Stimulated activated CD8-positive, alpha-beta memory T cell treated with anti-CD3 and anti-CD28 coated beads, Interleukin-12 subunit alpha, Interleukin-12 subunit beta, amount 100 ng/mL, for 4 hours (primary cell): Measurements from ENCODE around the gene SLC38A9.

Experiments
- DNase-seq: peaks from one replicate; pipeline ENCODE4 v3.0.0-alpha.2; 2020; ENCODE audit warnings: low read depth

The SLC38A9 gene

GRCh38 chr5:55649963-55650362, 62.2 kb downstream of the SLC38A9 start:
- no peak for DNase-seq

GRCh38 chr5:55645304-55645703, 66.8 kb downstream of the SLC38A9 start:
- no peak for DNase-seq

- no peak for DNase-seq
Observed at GRCh38 chr5:55638455-55638854, 73.7 kb downstream of the SLC38A9 start.

GRCh38 chr5:55638051-55638450, 74.1 kb downstream of the SLC38A9 start:
- no peak for DNase-seq

GRCh38 chr5:55636683-55637082, 75.4 kb downstream of the SLC38A9 start:
- DNase-seq = no peak

GRCh38 chr5:55636177-55636576, 75.9 kb downstream of the SLC38A9 start:
- DNase-seq = no peak

- no peak for DNase-seq
Observed at GRCh38 chr5:55634866-55635265, 77.3 kb downstream of the SLC38A9 start.

GRCh38 chr5:55634209-55634805, 77.8 kb downstream of the SLC38A9 start:
- no peak for DNase-seq

- DNase-seq = no peak
Observed at GRCh38 chr5:55633574-55634208, 78.4 kb downstream of the SLC38A9 start.

- no peak for DNase-seq
Observed at GRCh38 chr5:55629815-55630214, 82.3 kb downstream of the SLC38A9 start.

- no peak for DNase-seq
Observed at GRCh38 chr5:55626790-55627189, 85.3 kb downstream of the SLC38A9 start.

- no peak for DNase-seq
Observed at GRCh38 chr5:55625913-55626312, 86.2 kb downstream of the SLC38A9 start.

GRCh38 chr5:55625589-55625909, 86.6 kb downstream of the SLC38A9 start:
- no peak for DNase-seq

GRCh38 chr5:55624841-55625588, 87.1 kb downstream of the SLC38A9 start:
- no peak for DNase-seq

GRCh38 chr5:55623789-55624188, 88.3 kb downstream of the SLC38A9 start:
- no peak for DNase-seq

- no peak for DNase-seq
Observed at GRCh38 chr5:55622460-55622859, 89.7 kb downstream of the SLC38A9 start.

- DNase-seq = no peak
Observed at GRCh38 chr5:55621229-55621628, 90.9 kb downstream of the SLC38A9 start.

GRCh38 chr5:55620766-55621160, 91.4 kb downstream of the SLC38A9 start:
- DNase-seq = no peak

GRCh38 chr5:55620009-55620765, 91.9 kb downstream of the SLC38A9 start:
- no peak for DNase-seq

- no peak for DNase-seq
Observed at GRCh38 chr5:55618318-55618717, 93.8 kb downstream of the SLC38A9 start.

- no peak for DNase-seq
Observed at GRCh38 chr5:55613112-55613868, 98.8 kb downstream of the SLC38A9 start.

GRCh38 chr5:55610542-55610941, 101.6 kb downstream of the SLC38A9 start:
- no peak for DNase-seq
